Fibroblast of lung (primary cell): ENCODE measurements around the gene SYT14.

ENCODE experiments used
- EZH2 ChIP-seq: IDR thresholded peaks from 2 replicates; pipeline ENCODE4 v1.5.1; 2012; ENCODE audit warnings: low read length, control low read depth, mild to moderate bottlenecking; ENCODE audit errors: missing control alignments
- TF ChIP-seq, protein P1 (sequence below), 2 donors: IDR thresholded peaks in 1 of 2; conservative IDR thresholded peaks in 1 of 2; 1 replicate in 1 of 2; 2 replicates in 1 of 2; pipeline ENCODE4 v1.5.1; 2011 to 2012; ENCODE audit warnings: low read length in 2 of 2, control low read depth in 1 of 2, inconsistent platforms in 1 of 2, low read depth in 1 of 2, mild to moderate bottlenecking in 1 of 2

DNA sequence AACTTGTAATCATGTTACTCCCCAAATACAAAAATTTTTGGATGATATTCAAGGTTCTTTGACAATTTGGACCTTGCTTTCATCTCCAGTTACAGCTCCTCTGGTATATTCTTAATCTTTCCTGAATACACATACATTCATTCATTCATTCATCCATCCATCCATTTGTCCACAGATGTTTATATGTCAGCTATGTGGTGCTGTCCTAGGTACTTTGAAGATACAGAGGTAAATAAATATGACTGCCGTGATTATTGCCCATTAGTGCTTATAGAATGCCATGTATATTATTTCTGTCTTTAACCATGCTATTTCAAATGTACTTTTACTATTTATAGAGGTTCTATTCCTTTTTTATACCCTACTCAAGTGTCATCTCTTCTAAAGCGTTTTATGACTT, 72.1 kb downstream of the SYT14 start:
- TF ChIP-seq, protein P1, sequence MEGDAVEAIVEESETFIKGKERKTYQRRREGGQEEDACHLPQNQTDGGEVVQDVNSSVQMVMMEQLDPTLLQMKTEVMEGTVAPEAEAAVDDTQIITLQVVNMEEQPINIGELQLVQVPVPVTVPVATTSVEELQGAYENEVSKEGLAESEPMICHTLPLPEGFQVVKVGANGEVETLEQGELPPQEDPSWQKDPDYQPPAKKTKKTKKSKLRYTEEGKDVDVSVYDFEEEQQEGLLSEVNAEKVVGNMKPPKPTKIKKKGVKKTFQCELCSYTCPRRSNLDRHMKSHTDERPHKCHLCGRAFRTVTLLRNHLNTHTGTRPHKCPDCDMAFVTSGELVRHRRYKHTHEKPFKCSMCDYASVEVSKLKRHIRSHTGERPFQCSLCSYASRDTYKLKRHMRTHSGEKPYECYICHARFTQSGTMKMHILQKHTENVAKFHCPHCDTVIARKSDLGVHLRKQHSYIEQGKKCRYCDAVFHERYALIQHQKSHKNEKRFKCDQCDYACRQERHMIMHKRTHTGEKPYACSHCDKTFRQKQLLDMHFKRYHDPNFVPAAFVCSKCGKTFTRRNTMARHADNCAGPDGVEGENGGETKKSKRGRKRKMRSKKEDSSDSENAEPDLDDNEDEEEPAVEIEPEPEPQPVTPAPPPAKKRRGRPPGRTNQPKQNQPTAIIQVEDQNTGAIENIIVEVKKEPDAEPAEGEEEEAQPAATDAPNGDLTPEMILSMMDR (conservative IDR thresholded peaks at IDR 0.05 in 1 of 2, IDR thresholded peaks at IDR 0.05 in 1 of 2; ENCODE audit: low read depth in 1 of 2, low read length in 2 of 2): no peak
- no peak for TF ChIP-seq EZH2
